Ascending aorta (tissue), 2 donors: ENCODE results near the gene SLC15A3. TPM values are rescaled to one million over a fixed set of nuclear protein-coding genes. Genes with fewer than 3 reads are reported as not detected.

Experiments
- DNase-seq, 2 donors: peaks; one replicate each; pipeline ENCODE4 v3.0.0-alpha.2; 2019; ENCODE audit warnings: low spot score in 2 of 2
- H3K27ac ChIP-seq, 2 donors: fragments of 200-600 bp; sonication (generic); one replicate each; pipeline ENCODE4 v1.5.1; 2016 to 2017; ENCODE audit warnings: mild to moderate bottlenecking in 1 of 2
- H3K27me3 ChIP-seq: fragments of 200-600 bp; sonication (generic); one replicate; pipeline ENCODE4 v1.5.1; 2017
- H3K36me3 ChIP-seq, 2 donors: fragments of 200-600 bp; sonication (generic); one replicate each; pipeline ENCODE4 v1.5.1; 2016
- H3K4me1 ChIP-seq, 2 donors: fragments of 200-600 bp; sonication (generic); one replicate each; pipeline ENCODE4 v1.5.1; 2016 to 2017; ENCODE audit warnings: mild to moderate bottlenecking in 1 of 2
- H3K4me3 ChIP-seq, 2 donors: fragments of 200-600 bp; sonication (generic); one replicate each; pipeline ENCODE4 v1.5.1; 2016 to 2017; ENCODE audit warnings: mild to moderate bottlenecking in 1 of 2
- H3K9me3 ChIP-seq, 2 donors: fragments of 200-600 bp; sonication (generic); one replicate each; pipeline ENCODE4 v1.5.1; 2016
- intact Hi-C: fragments of 100-400 bp; cut with DNase I; formaldehyde crosslinking; loops from one replicate; pipeline ENCODE4 v1.15.1; 2023
- total RNA-seq: library from RNA; depleted of rRNA; stranded (reverse); fragments of >200 nt; gene quantifications from one replicate; pipeline ENCODE4 v1.1.0, GENCODE V29; 2016
- TF ChIP-seq, protein P1 (sequence below), 3 experiments: fragments of 200-600 bp in 2 of 3; fragments of 450-650 bp in 1 of 3; sonication (generic) in 2 of 3; IDR thresholded peaks; one replicate each; pipeline ENCODE4 v1.5.1; 2016 to 2019; ENCODE audit warnings: antibody characterized with exemption in 3 of 3, mild to moderate bottlenecking in 1 of 3, moderate library complexity in 1 of 3

Gene SLC15A3
- total RNA-seq, 1 donor from 2014 or later, result 27.1 TPM

DNA sequence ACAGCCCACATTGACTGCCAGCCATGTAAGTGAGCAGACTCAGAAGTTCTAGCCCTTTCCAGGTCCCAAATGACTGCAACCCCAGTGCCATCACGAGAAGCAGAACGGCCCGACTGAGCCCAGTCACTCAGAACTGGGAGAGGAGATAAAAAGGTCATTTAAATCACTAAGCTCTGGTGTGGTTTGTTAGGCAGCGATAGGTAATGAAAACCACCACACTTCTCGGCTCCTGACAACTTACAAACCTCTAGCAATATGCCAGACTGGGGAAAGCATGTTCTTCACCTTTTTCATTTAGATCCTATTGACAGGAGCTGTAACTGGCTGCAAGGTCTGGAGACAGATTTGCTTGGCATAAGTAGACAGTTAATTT lies 6.7 kb downstream of the SLC15A3 start:
- no peak overlapping the region for H3K4me3 ChIP-seq
- H3K9me3 ChIP-seq, result no peaks in the 10 kb centered on the region
- no peaks in the 10 kb centered on the region for H3K4me1 ChIP-seq
- H3K27ac ChIP-seq, result no peak overlapping the region
- no peaks in the 10 kb centered on the region for H3K27me3 ChIP-seq
- DNase-seq, result no peak
- peaks cover 27 to 51% of the 10 kb centered on the region in 2 donors for H3K36me3 ChIP-seq
- TF ChIP-seq, protein P1, sequence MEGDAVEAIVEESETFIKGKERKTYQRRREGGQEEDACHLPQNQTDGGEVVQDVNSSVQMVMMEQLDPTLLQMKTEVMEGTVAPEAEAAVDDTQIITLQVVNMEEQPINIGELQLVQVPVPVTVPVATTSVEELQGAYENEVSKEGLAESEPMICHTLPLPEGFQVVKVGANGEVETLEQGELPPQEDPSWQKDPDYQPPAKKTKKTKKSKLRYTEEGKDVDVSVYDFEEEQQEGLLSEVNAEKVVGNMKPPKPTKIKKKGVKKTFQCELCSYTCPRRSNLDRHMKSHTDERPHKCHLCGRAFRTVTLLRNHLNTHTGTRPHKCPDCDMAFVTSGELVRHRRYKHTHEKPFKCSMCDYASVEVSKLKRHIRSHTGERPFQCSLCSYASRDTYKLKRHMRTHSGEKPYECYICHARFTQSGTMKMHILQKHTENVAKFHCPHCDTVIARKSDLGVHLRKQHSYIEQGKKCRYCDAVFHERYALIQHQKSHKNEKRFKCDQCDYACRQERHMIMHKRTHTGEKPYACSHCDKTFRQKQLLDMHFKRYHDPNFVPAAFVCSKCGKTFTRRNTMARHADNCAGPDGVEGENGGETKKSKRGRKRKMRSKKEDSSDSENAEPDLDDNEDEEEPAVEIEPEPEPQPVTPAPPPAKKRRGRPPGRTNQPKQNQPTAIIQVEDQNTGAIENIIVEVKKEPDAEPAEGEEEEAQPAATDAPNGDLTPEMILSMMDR (IDR thresholded peaks at IDR 0.05), result no peak
- intact Hi-C loops, result no loop called here

DNA sequence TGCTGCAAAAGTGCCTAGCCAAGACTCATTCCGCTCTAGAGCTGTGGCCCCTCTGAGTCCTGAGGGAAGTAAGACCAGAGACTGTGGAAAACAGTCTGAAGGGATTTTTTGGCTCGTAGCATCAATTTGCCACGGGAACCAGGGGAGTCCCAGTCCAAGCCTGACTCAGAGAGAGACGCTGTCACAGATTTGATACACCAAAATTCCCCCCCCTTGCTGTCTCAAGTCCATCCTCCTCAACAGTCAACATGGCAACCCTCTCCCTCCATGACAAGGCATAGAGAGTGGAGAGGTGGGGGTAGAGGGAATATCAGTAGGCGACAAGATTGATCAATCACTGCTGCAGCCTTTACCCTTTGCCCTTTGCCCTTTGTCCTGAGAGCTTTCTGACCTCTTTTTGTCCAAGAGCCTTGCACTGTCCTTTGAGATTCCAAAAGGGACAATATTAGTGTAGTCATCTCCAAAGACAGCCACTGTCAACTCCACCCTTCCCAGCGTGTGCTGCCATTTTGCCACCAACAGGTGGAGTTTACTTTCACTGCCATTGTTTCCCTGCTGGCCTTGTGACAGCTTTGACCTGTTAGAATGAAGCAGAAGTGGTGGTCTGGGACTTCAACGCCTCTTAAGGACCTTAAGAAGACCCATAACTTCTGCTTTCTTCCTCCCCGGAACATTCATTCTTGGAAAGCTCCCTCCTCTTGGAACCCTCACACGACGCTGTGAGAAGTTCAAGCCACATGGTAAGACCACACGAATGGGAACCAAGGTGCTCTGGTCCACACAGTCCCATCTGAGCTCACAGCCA lies 7.3 kb downstream of the SLC15A3 start:
- no peaks in the 10 kb centered on the region for H3K9me3 ChIP-seq
- no peaks in the 10 kb centered on the region for H3K4me1 ChIP-seq
- no peaks in the 10 kb centered on the region for H3K27me3 ChIP-seq
- peaks cover 30 to 56% of the 10 kb centered on the region in 2 donors for H3K36me3 ChIP-seq
- intact Hi-C loops, result no loop called here
- no peak overlapping the region for H3K4me3 ChIP-seq
- DNase-seq, result no peak
- no peak overlapping the region for H3K27ac ChIP-seq
- TF ChIP-seq, protein P1 (IDR thresholded peaks at IDR 0.05), result peak in 1 of 3 experiments; percentile 6

DNA sequence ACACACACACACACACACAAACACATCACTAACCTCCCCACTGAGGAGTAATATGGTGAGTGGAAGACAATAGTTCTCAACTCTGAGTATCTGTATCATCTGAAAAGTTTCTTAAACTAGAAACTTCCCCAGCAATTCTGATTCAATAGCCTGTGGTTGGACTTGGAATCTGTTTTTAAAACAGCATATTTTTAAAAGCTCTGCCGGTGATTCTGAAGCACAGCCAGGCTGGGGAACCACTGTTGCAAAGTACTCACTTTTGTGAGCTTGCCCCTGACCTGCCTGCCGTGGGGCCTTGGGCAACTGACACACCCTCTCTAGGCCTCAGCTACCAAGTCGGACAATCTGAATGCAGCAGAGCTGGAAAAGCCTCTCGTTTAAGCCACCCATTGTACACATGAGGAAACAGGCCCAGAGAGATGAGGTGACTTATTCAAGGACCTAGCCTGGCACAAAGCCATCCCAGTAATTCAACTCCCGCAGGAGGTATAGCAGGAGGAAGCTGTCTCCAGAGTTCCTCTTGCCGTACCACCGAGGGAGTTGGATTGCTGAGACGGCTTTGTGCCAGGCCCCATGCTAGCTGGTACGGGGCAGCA lies 8.9 kb downstream of the SLC15A3 start:
- H3K27ac ChIP-seq, result no peak overlapping the region
- intact Hi-C loops, result no loop called here
- H3K36me3 ChIP-seq, result peaks cover 36 to 65% of the 10 kb centered on the region in 2 donors
- H3K4me3 ChIP-seq, result no peak overlapping the region
- no peaks in the 10 kb centered on the region for H3K4me1 ChIP-seq
- no peak for DNase-seq
- TF ChIP-seq, protein P1 (IDR thresholded peaks at IDR 0.05), result no peak
- H3K9me3 ChIP-seq, result no peaks in the 10 kb centered on the region
- no peaks in the 10 kb centered on the region for H3K27me3 ChIP-seq

DNA sequence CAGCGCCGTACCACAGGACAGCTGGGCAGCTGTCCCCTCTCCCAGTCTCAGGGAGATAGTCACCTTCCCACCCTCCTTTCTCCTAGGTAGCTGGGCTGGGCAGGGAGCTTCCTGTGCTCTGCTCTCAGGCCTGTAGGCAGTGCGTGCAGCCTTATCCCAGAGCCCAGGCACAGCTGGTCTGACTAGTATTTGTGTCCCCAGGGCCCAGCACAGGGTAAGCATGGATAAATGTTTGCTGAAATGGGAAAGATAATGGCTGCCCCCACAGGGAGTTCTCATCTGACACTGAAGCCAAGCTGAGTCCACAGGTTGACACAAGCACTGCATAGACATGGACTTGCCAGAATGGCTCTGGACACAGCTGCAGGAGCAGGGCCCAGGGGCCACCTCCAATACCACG lies 9.8 kb downstream of the SLC15A3 start:
- peaks cover 36 to 71% of the 10 kb centered on the region in 2 donors for H3K36me3 ChIP-seq
- intact Hi-C loops, result no loop called here
- H3K27ac ChIP-seq, result no peak overlapping the region
- H3K27me3 ChIP-seq, result no peaks in the 10 kb centered on the region
- H3K4me3 ChIP-seq, result no peak overlapping the region
- H3K4me1 ChIP-seq, result no peaks in the 10 kb centered on the region
- DNase-seq, result no peak
- H3K9me3 ChIP-seq, result no peaks in the 10 kb centered on the region
- TF ChIP-seq, protein P1 (IDR thresholded peaks at IDR 0.05), result no peak

DNA sequence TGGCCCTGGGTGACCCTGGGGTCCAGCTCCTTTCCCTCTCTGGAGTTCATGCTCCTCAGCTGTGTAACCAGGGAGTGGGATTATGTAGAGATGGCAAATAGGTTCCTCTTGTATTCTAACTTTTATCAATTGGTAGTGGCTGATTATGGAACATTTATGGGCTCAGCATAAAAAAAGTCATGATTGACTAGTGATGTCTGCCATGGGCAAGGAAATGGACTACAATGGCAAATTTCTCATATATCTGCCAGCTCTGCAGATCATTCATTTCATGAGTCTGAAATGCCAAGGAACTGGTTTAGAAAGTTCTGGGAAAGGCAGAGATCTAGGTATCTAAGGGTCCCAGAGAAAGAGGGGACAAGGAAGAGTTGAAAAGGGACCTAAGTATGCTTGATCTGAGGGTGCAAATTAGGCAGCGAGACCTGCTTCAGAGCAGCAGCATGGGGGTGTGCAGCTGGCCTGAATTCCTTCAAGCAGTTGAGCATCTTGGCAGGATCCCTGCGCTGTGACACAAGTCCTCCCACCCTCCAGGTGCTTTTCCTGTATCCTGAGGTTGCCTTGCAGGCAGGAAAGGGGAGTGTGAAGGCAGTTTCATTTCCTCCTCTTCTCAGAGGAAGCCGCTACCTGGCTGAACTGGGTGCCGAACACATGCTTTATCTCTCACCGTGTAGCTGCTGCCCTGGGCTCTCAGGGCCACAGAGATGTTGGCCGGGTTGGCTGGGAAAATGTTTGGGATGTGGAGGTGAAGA lies 10.4 kb downstream of the SLC15A3 start:
- intact Hi-C loops, result no loop called here
- Histone ChIP-seq H3K27me3 (no peaks in the 10 kb centered on the region), H3K4me1 (no peaks in the 10 kb centered on the region), H3K9me3 (no peaks in the 10 kb centered on the region), H3K4me3 (no peak overlapping the region), H3K36me3 (peaks cover 36 to 71% of the 10 kb centered on the region in 2 donors), H3K27ac (no peak overlapping the region)
- TF ChIP-seq, protein P1 (IDR thresholded peaks at IDR 0.05), result no peak
- no peak for DNase-seq
